GM19239 (cell line): ENCODE measurements around the gene PLEKHA5.
A peak's percentile ranks its signal among the peaks of the same experiment; 100 is the strongest.
"Not testable (repeated sequence)": the region's sequence is repeated elsewhere in the genome, so short reads cannot be mapped to it uniquely, and the experiment has no call there.

Experiments used
- DNase-seq: peaks from one replicate; pipeline ENCODE4 v3.0.0; 2011; ENCODE audit warnings: low spot score; ENCODE audit not compliant: insufficient read length
- FAIRE-seq: peaks from 2 replicates; lab custom pipeline; 2011; peaks lifted over from hg19 to GRCh38; lab: Jason Lieb, UNC

The PLEKHA5 gene

GRCh38 chr12:19129486-19130223 lies at the start of gene PLEKHA5:
Gene PLEKHA5, plus strand, starts transcription at chr12:19129733. Its CDS starts 67 bp downstream, at chr12:19129800.
- DNase-seq = peak; percentile 34
- no peak for FAIRE-seq

GRCh38 chr12:19080918-19081317 lies 48.6 kb upstream of the PLEKHA5 start:
- FAIRE-seq = no peak

GRCh38 chr12:19082365-19082911 lies 47.1 kb upstream of the PLEKHA5 start:
- DNase-seq (no peak), FAIRE-seq (no peak)

More at GRCh38 chr12:19080918-19081317, 48.6 kb upstream of the PLEKHA5 start:
- DNase-seq = no peak

GRCh38 chr12:19084547-19084946 lies 45.0 kb upstream of the PLEKHA5 start:
- FAIRE-seq = no peak
- DNase-seq = no peak

- DNase-seq = no peak
- FAIRE-seq = no peak
Measured at GRCh38 chr12:19085090-19085489, 44.4 kb upstream of the PLEKHA5 start.

- no peak for DNase-seq
- FAIRE-seq = no peak
Measured at GRCh38 chr12:19088606-19089005, 40.9 kb upstream of the PLEKHA5 start.

- DNase-seq, FAIRE-seq: not testable (repeated sequence)
Measured at GRCh38 chr12:19092482-19092881, 37.1 kb upstream of the PLEKHA5 start.

GRCh38 chr12:19093218-19093617 lies 36.3 kb upstream of the PLEKHA5 start:
- FAIRE-seq = no peak

GRCh38 chr12:19095331-19095730 lies 34.2 kb upstream of the PLEKHA5 start:
- DNase-seq (no peak), FAIRE-seq (no peak)

More at GRCh38 chr12:19093218-19093617, 36.3 kb upstream of the PLEKHA5 start:
- no peak for DNase-seq

GRCh38 chr12:19095756-19096480 lies 33.6 kb upstream of the PLEKHA5 start:
- no peak for DNase-seq
- FAIRE-seq = no peak

GRCh38 chr12:19105463-19105862 lies 24.1 kb upstream of the PLEKHA5 start:
- DNase-seq (no peak), FAIRE-seq (no peak)

GRCh38 chr12:19107750-19108149 lies 21.8 kb upstream of the PLEKHA5 start:
- DNase-seq = no peak
- FAIRE-seq = no peak

GRCh38 chr12:19110221-19110940 lies 19.2 kb upstream of the PLEKHA5 start:
- no peak for FAIRE-seq
- no peak for DNase-seq

GRCh38 chr12:19113464-19113863 lies 16.1 kb upstream of the PLEKHA5 start:
- FAIRE-seq (no peak), DNase-seq (no peak)

GRCh38 chr12:19115285-19115684 lies 14.2 kb upstream of the PLEKHA5 start:
- FAIRE-seq (no peak), DNase-seq (no peak)

- no peak for DNase-seq
- FAIRE-seq = no peak
Measured at GRCh38 chr12:19119440-19119839, 10.1 kb upstream of the PLEKHA5 start.

- FAIRE-seq (no peak), DNase-seq (no peak)
Measured at GRCh38 chr12:19120795-19121194, 8.7 kb upstream of the PLEKHA5 start.

- no peak for FAIRE-seq
- DNase-seq = no peak
Measured at GRCh38 chr12:19121449-19122018, 8.0 kb upstream of the PLEKHA5 start.

GRCh38 chr12:19125325-19125724 lies 4.2 kb upstream of the PLEKHA5 start:
- DNase-seq = no peak
- FAIRE-seq = no peak

- FAIRE-seq (no peak), DNase-seq (no peak)
Measured at GRCh38 chr12:19127270-19127669, 2.3 kb upstream of the PLEKHA5 start.
